NCI-H748 (cell line): ENCODE measurements around the gene LHFPL2.
A peak's percentile ranks its signal among the peaks of the same experiment; 100 is the strongest.

ENCODE experiments used
- DNase-seq: peaks from one replicate; lab custom pipeline; 2025; ENCODE audit not compliant: unreplicated experiment; lab: John Stamatoyannopoulos, UW

The LHFPL2 gene

GRCh38 chr5:78526049-78526525 lies 122.5 kb downstream of the LHFPL2 start:
- no peak for DNase-seq

- DNase-seq, result no peak
Measured at GRCh38 chr5:78523314-78524193, 125.0 kb downstream of the LHFPL2 start.

- no peak for DNase-seq
Measured at GRCh38 chr5:78522476-78523260, 125.9 kb downstream of the LHFPL2 start.

GRCh38 chr5:78521455-78521854 lies 127.1 kb downstream of the LHFPL2 start:
- peak; percentile 95 for DNase-seq

GRCh38 chr5:78519198-78519941 lies 129.2 kb downstream of the LHFPL2 start:
- DNase-seq, result no peak

- peak; percentile 45 for DNase-seq
Measured at GRCh38 chr5:78518365-78519197, 130.0 kb downstream of the LHFPL2 start.

GRCh38 chr5:78515670-78516069 lies 132.9 kb downstream of the LHFPL2 start:
- no peak for DNase-seq

GRCh38 chr5:78514427-78515330 lies 133.9 kb downstream of the LHFPL2 start:
- DNase-seq, result no peak

GRCh38 chr5:78513441-78513840 lies 135.1 kb downstream of the LHFPL2 start:
- no peak for DNase-seq

GRCh38 chr5:78512435-78512834 lies 136.1 kb downstream of the LHFPL2 start:
- DNase-seq, result no peak

- DNase-seq, result no peak
Measured at GRCh38 chr5:78511121-78511906, 137.3 kb downstream of the LHFPL2 start.

GRCh38 chr5:78509884-78510769 lies 138.4 kb downstream of the LHFPL2 start:
- DNase-seq, result peak; percentile 72

- DNase-seq, result peak; percentile 43
Measured at GRCh38 chr5:78509145-78509865, 139.3 kb downstream of the LHFPL2 start.

GRCh38 chr5:78508186-78508765 lies 140.3 kb downstream of the LHFPL2 start:
- no peak for DNase-seq

GRCh38 chr5:78507531-78507930 lies 141.0 kb downstream of the LHFPL2 start:
- DNase-seq, result no peak

GRCh38 chr5:78506261-78507024 lies 142.1 kb downstream of the LHFPL2 start:
- DNase-seq, result no peak
